T-helper 9 cell (primary cell): Measurements from ENCODE around the gene GBP1.

Experiments
- DNase-seq: peaks from one replicate; pipeline ENCODE4 v3.0.0-alpha.2; 2020

GBP1 gene

DNA sequence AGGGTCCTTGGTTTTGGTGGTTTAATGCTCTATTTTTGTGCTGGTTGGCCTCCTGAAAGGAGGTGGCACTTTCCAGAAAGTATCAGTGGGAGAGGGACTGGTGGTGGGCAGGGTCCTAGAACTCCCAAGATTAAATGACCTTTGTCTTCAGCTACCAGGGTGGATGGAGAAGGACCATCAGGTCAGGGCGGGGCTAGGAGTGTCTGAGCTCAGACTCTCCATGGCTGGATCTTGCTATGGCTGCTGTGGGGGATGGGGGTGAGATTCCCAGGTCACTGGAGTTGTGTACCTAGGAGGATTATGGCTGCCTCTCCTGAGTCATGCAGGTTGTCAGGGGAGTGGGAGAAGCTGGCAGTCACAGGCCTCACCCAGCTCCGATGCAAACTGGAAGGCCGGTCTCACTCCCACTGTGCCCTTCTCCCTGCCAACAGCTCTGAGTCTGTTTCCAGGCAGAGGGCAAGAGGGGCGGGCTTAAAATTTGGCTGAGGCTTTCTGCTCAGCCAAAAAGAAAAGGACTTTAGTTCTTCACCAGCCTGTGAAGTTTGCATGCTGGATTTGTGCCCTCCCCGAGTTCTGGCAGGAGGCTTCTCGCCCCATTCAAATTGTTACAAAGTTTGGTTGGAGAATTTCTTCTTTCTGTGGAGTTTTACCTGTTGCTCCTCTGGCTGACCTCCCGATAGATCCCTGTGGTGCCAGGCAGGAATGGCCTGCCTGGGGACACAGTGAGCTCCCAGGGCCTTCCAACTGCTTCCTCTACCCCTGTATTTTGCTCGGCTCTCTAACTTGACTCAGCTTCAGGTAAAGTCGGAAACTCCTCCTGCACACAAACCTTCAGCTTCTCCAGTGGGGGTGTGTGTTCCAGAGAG lies 59.5 kb downstream of the GBP1 start:
- no peak for DNase-seq
